Suprapubic skin (tissue), 4 donors: ENCODE data around the gene CCDC7. TPM values are rescaled to one million over a fixed set of nuclear protein-coding genes. Genes with fewer than 3 reads are reported as not detected.

ENCODE experiments used
- DNase-seq, 2 donors: peaks; one replicate each; pipeline ENCODE4 v3.0.0-alpha.2; 2019; ENCODE audit warnings: low spot score in 2 of 2
- H3K27ac ChIP-seq: fragments of 200-600 bp; sonication (generic); one replicate; pipeline ENCODE4 v1.5.1; 2019
- H3K27me3 ChIP-seq: fragments of 200-600 bp; sonication (generic); one replicate; pipeline ENCODE4 v1.5.1; 2019
- H3K36me3 ChIP-seq: fragments of 200-600 bp; sonication (generic); one replicate; pipeline ENCODE4 v1.5.1; 2019
- H3K4me1 ChIP-seq: fragments of 200-600 bp; sonication (generic); one replicate; pipeline ENCODE4 v1.5.1; 2019
- H3K4me3 ChIP-seq: fragments of 200-600 bp; sonication (generic); one replicate; pipeline ENCODE4 v1.5.1; 2019; ENCODE audit warnings: mild to moderate bottlenecking
- H3K9me3 ChIP-seq: fragments of 200-600 bp; sonication (generic); one replicate; pipeline ENCODE4 v1.5.1; 2019
- CTCF ChIP-seq, 2 donors: fragments of 200-600 bp in 1 of 2; fragments of 450-650 bp in 1 of 2; sonication (generic) in 1 of 2; IDR thresholded peaks; one replicate each; pipeline ENCODE4 v1.5.1; 2016 to 2019; ENCODE audit warnings: antibody characterized with exemption in 2 of 2, mild to moderate bottlenecking in 1 of 2, moderate library complexity in 1 of 2
- EP300 ChIP-seq: sonication (generic); formaldehyde crosslinking; IDR thresholded peaks from one replicate; pipeline ENCODE4 v1.6.1; 2017; ENCODE audit warnings: antibody characterized with exemption
- POLR2A ChIP-seq, 2 donors: fragments of 450-650 bp; IDR thresholded peaks; one replicate each; pipeline ENCODE4 v1.6.1; 2017; ENCODE audit warnings: antibody characterized with exemption in 2 of 2, mild to moderate bottlenecking in 2 of 2, moderate library complexity in 2 of 2
- POLR2AphosphoS5 ChIP-seq, 3 donors: sonication (generic); formaldehyde crosslinking; IDR thresholded peaks; one replicate each; pipeline ENCODE4 v1.6.1; 2017; ENCODE audit warnings: antibody characterized with exemption in 3 of 3
- WGBS: methylation state at CpG from one replicate; pipeline ENCODE4 v1.1.5; 2018; 5-methylcytosine and 5-hydroxymethylcytosine counted together
- total RNA-seq, 4 donors: library from RNA; depleted of rRNA; stranded (reverse); fragments of >200 nt; gene quantifications; one replicate each; pipeline ENCODE4 v1.1.0, GENCODE V29; 2016

The CCDC7 gene
- total RNA-seq, 4 donors from 2014 or later, result 4.6 to 10.1 (median 7.6) TPM

GRCh38 chr10:32923134-32923533, 477.2 kb downstream of the CCDC7 start:
- WGBS, result 70% methylated on average over 2 of the region's 2 CpGs
- Histone ChIP-seq H3K36me3 (peaks cover 79% of the 10 kb centered on the region), H3K4me3 (no peak overlapping the region), H3K9me3 (no peaks in the 10 kb centered on the region), H3K27me3 (no peaks in the 10 kb centered on the region), H3K27ac (no peak overlapping the region), H3K4me1 (no peaks in the 10 kb centered on the region)
- TF ChIP-seq POLR2A (IDR thresholded peaks at IDR 0.05) (no peak), EP300 (no peak), CTCF (IDR thresholded peaks at IDR 0.05) (no peak)
- no peak for DNase-seq

DNA sequence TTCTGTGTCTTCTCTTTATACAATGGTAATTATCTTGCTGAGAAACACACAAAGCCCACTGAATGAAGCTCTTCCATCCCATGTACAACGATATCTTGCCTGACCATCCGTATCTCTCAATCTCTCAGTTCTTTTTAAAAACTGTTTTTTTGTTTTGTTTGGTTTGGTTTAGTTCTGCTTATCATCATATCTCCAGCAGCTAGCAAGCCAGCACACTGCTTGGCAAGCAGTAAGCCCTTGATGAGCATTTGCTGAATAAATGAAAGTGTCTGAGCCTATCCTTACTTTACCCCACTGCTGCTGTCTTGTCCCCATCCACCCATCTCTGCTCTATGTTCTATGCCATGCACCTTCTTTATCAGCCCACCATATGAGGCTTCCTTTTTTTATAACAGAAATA, 477.9 kb downstream of the CCDC7 start:
- H3K27ac ChIP-seq, result no peak overlapping the region
- peaks cover 80% of the 10 kb centered on the region for H3K36me3 ChIP-seq
- DNase-seq, result no peak
- TF ChIP-seq POLR2A (IDR thresholded peaks at IDR 0.05), result no peak
- TF ChIP-seq CTCF (IDR thresholded peaks at IDR 0.05), result no peak
- TF ChIP-seq EP300, result no peak
- TF ChIP-seq POLR2AphosphoS5 (IDR thresholded peaks at IDR 0.05), result no peak
- H3K27me3 ChIP-seq, result no peaks in the 10 kb centered on the region
- H3K4me3 ChIP-seq, result no peak overlapping the region
- 63% methylated on average over 2 of the region's 2 CpGs for WGBS
- H3K9me3 ChIP-seq, result no peaks in the 10 kb centered on the region
- no peaks in the 10 kb centered on the region for H3K4me1 ChIP-seq

Other genes with a start within 250 kb of the CCDC7 start
- gene EPC1, start 99.0 kb upstream of the CCDC7 start, total RNA-seq, result 10 to 100 TPM; 29.6 to 55.4 (median 47.1) TPM